GM23338 (cell line): ENCODE measurements around the gene PHYKPL. TPM values are rescaled to one million over a fixed set of nuclear protein-coding genes. Genes with fewer than 3 reads are reported as not detected.

Experiments used
- CREB1 ChIP-seq: fragments of 250-450 bp; sonication (Bioruptor Pico); IDR thresholded peaks from 2 replicates; pipeline ENCODE4 v1.5.0; 2020; ENCODE audit warnings: low read depth, mild to moderate bottlenecking, moderate library complexity
- EZH2phosphoT487 ChIP-seq: fragments of 200-600 bp; sonication (generic); IDR thresholded peaks from one replicate; pipeline ENCODE4 v1.8.1; 2018; ENCODE audit warnings: antibody characterized with exemption; ENCODE audit not compliant: unreplicated experiment
- JUNB ChIP-seq: IDR thresholded peaks from one replicate; pipeline ENCODE4 v1.6.1; 2016; ENCODE audit warnings: antibody characterized with exemption; ENCODE audit not compliant: unreplicated experiment
- NANOG ChIP-seq: IDR thresholded peaks from 2 replicates; pipeline ENCODE4 v1.6.1; 2016; ENCODE audit warnings: antibody characterized with exemption, borderline replicate concordance
- POLR2AphosphoS5 ChIP-seq: IDR thresholded peaks from 2 replicates; pipeline ENCODE4 v1.6.1; 2016; ENCODE audit warnings: antibody characterized with exemption, low read depth
- STAT1 ChIP-seq: IDR thresholded peaks from one replicate; pipeline ENCODE4 v1.6.1; 2016; ENCODE audit warnings: antibody characterized with exemption; ENCODE audit not compliant: unreplicated experiment
- ZNF114 ChIP-seq: fragments of 250-450 bp; sonication (Bioruptor Pico); IDR thresholded peaks from 2 replicates; pipeline ENCODE4 v1.5.0; 2020; ENCODE audit warnings: mild to moderate bottlenecking, moderate library complexity
- ZNF331 ChIP-seq: fragments of 250-450 bp; sonication (Bioruptor Pico); IDR thresholded peaks from 2 replicates; pipeline ENCODE4 v1.5.0; 2020; ENCODE audit warnings: low read depth, mild to moderate bottlenecking, moderate library complexity
- polyA plus RNA-seq: library from polyadenylated mRNA; unstranded; fragments of >200 nt; fragmentation: Nextera tagmentation; extraction: Ambion mirVana; gene quantifications from 2 replicates; pipeline ENCODE4 v1.2.1, GENCODE V29; 2016
- total RNA-seq: library from RNA; depleted of rRNA; stranded (reverse); fragments of >200 nt; shearing (Covaris generic); gene quantifications from 2 replicates; pipeline ENCODE4 v1.2.3, GENCODE V29; 2014
- TF ChIP-seq, protein P1 (sequence below): fragments of 250-450 bp; sonication (Bioruptor Pico); IDR thresholded peaks from 2 replicates; pipeline ENCODE4 v1.5.0; 2020; ENCODE audit warnings: mild to moderate bottlenecking, moderate library complexity
- TF ChIP-seq, protein P2 (sequence below): IDR thresholded peaks from 2 replicates; pipeline ENCODE4 v1.6.1; 2016; ENCODE audit warnings: antibody characterized with exemption
- TF ChIP-seq, protein P3 (sequence below), 2 experiments: fragments of 200-600 bp in 1 of 2; sonication (generic) in 1 of 2; conservative IDR thresholded peaks; 2 replicates each; pipeline versions ENCODE4 v1.5.1 to v1.6.1; 2016 to 2017; ENCODE audit warnings: antibody characterized with exemption in 2 of 2, low read depth in 2 of 2, mild to moderate bottlenecking in 2 of 2, moderate library complexity in 1 of 2

Gene PHYKPL
- total and polyA plus RNA-seq, 2 experiments from 2014 or later: 15.9 to 20.8 TPM

GRCh38 chr5:178224403-178224802 is 8.2 kb downstream of the PHYKPL start (continued):
- TF ChIP-seq, protein P1, sequence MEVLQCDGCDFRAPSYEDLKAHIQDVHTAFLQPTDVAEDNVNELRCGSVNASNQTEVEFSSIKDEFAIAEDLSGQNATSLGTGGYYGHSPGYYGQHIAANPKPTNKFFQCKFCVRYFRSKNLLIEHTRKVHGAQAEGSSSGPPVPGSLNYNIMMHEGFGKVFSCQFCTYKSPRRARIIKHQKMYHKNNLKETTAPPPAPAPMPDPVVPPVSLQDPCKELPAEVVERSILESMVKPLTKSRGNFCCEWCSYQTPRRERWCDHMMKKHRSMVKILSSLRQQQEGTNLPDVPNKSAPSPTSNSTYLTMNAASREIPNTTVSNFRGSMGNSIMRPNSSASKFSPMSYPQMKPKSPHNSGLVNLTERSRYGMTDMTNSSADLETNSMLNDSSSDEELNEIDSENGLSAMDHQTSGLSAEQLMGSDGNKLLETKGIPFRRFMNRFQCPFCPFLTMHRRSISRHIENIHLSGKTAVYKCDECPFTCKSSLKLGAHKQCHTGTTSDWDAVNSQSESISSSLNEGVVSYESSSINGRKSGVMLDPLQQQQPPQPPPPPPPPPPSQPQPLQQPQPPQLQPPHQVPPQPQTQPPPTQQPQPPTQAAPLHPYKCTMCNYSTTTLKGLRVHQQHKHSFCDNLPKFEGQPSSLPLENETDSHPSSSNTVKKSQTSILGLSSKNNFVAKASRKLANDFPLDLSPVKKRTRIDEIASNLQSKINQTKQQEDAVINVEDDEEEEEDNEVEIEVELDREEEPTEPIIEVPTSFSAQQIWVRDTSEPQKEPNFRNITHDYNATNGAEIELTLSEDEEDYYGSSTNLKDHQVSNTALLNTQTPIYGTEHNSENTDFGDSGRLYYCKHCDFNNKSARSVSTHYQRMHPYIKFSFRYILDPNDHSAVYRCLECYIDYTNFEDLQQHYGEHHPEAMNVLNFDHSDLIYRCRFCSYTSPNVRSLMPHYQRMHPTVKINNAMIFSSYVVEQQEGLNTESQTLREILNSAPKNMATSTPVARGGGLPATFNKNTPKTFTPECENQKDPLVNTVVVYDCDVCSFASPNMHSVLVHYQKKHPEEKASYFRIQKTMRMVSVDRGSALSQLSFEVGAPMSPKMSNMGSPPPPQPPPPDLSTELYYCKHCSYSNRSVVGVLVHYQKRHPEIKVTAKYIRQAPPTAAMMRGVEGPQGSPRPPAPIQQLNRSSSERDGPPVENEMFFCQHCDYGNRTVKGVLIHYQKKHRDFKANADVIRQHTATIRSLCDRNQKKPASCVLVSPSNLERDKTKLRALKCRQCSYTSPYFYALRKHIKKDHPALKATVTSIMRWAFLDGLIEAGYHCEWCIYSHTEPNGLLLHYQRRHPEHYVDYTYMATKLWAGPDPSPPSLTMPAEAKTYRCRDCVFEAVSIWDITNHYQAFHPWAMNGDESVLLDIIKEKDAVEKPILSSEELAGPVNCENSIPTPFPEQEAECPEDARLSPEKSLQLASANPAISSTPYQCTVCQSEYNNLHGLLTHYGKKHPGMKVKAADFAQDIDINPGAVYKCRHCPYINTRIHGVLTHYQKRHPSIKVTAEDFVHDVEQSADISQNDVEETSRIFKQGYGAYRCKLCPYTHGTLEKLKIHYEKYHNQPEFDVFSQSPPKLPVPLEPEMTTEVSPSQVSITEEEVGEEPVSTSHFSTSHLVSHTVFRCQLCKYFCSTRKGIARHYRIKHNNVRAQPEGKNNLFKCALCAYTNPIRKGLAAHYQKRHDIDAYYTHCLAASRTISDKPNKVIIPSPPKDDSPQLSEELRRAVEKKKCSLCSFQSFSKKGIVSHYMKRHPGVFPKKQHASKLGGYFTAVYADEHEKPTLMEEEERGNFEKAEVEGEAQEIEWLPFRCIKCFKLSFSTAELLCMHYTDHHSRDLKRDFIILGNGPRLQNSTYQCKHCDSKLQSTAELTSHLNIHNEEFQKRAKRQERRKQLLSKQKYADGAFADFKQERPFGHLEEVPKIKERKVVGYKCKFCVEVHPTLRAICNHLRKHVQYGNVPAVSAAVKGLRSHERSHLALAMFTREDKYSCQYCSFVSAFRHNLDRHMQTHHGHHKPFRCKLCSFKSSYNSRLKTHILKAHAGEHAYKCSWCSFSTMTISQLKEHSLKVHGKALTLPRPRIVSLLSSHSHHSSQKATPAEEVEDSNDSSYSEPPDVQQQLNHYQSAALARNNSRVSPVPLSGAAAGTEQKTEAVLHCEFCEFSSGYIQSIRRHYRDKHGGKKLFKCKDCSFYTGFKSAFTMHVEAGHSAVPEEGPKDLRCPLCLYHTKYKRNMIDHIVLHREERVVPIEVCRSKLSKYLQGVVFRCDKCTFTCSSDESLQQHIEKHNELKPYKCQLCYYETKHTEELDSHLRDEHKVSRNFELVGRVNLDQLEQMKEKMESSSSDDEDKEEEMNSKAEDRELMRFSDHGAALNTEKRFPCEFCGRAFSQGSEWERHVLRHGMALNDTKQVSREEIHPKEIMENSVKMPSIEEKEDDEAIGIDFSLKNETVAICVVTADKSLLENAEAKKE: no peak
- TF ChIP-seq, protein P2, sequence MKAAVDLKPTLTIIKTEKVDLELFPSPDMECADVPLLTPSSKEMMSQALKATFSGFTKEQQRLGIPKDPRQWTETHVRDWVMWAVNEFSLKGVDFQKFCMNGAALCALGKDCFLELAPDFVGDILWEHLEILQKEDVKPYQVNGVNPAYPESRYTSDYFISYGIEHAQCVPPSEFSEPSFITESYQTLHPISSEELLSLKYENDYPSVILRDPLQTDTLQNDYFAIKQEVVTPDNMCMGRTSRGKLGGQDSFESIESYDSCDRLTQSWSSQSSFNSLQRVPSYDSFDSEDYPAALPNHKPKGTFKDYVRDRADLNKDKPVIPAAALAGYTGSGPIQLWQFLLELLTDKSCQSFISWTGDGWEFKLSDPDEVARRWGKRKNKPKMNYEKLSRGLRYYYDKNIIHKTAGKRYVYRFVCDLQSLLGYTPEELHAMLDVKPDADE: no peak
- no peak for TF ChIP-seq ZNF331
- TF ChIP-seq POLR2AphosphoS5: no peak
- no peak for TF ChIP-seq STAT1
- no peak for TF ChIP-seq NANOG
- TF ChIP-seq, protein P3, sequence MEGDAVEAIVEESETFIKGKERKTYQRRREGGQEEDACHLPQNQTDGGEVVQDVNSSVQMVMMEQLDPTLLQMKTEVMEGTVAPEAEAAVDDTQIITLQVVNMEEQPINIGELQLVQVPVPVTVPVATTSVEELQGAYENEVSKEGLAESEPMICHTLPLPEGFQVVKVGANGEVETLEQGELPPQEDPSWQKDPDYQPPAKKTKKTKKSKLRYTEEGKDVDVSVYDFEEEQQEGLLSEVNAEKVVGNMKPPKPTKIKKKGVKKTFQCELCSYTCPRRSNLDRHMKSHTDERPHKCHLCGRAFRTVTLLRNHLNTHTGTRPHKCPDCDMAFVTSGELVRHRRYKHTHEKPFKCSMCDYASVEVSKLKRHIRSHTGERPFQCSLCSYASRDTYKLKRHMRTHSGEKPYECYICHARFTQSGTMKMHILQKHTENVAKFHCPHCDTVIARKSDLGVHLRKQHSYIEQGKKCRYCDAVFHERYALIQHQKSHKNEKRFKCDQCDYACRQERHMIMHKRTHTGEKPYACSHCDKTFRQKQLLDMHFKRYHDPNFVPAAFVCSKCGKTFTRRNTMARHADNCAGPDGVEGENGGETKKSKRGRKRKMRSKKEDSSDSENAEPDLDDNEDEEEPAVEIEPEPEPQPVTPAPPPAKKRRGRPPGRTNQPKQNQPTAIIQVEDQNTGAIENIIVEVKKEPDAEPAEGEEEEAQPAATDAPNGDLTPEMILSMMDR (conservative IDR thresholded peaks at IDR 0.05; ENCODE audit: low read depth in 2 of 2): no peak
- no peak for TF ChIP-seq JUNB
- TF ChIP-seq EZH2phosphoT487: no peak
- TF ChIP-seq ZNF114 (CRISPR knock-in tag): no peak
- no peak for TF ChIP-seq CREB1
